ENCODE results near the gene PEX11B.

GRCh38 chr1:145958734-145959133 lies 40.2 kb upstream of the PEX11B start:
- no peak for TF ChIP-seq ZNF274 (IDR thresholded peaks at IDR 0.05; ENCODE audit: low read depth, low read length)
- TF ChIP-seq YY1 (IDR thresholded peaks at IDR 0.05; ENCODE audit: insufficient read depth, insufficient read length): no peak
- no peak for TF ChIP-seq SUZ12 (IDR thresholded peaks at IDR 0.05; ENCODE audit: extremely low read depth, insufficient read depth, insufficient read length)

Measured in NT2/D1 (cell line).